GM19397 (cell line): ENCODE measurements around the gene NEXMIF.
"Not testable (repeated sequence)": the region's sequence is repeated elsewhere in the genome, so short reads cannot be mapped to it uniquely, and the experiment has no call there.

Source experiments
- ATAC-seq: cut with Tn5 transposase; IDR thresholded peaks from one replicate; pipeline ENCODE4 v1.9.1; 2021; ENCODE audit warnings: mild to moderate bottlenecking, moderate library complexity; ENCODE audit not compliant: unreplicated experiment

Gene NEXMIF

GRCh38 chrX:74925225-74926088 is at the start of gene NEXMIF:
Gene NEXMIF (minus strand): TSS chrX:74925452.
- peak; percentile 65 for ATAC-seq

- ATAC-seq: not testable (repeated sequence)
These were observed 36.7 kb upstream of the NEXMIF start for GRCh38 chrX:74961962-74962361.

DNA sequence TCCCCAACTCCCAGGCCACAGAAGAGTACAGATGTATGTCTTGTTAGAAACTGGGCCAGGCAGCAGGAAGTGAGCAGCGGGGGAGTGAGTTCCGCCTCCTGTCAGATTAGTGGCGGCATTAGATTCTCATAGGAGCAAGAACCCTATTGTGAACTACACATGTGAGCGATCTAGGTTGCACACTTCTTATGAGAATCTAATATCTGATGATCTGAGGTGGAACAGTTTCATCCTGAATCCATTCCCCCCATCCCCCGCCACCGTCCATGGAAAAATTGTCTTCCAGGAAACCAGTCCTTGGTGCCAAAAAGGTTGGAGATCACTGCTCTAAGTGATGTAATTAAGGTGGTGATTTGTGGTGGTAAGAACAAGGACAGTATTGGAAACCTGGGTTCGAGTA is 24.5 kb upstream of the NEXMIF start:
- ATAC-seq: no peak

DNA sequence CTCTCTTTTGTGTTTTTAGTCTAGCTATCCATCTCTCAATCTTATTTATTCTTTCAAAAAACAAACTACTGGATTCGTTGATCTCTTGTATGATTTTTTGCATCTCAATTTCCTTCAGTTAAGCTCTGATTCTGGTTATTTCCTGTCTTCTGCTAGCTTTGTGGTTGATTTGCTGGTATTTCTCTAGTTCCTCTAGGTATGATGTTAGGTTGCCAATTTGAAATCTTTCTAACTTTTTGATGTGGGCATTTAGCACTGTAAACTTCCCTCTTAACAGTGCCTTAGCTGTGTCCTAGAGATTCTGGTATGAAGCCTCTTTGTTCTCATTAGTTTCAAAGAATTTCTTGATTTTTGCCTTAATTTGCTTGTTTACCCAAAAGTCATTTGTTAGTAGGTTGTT is 15.2 kb upstream of the NEXMIF start:
- ATAC-seq: no peak

DNA sequence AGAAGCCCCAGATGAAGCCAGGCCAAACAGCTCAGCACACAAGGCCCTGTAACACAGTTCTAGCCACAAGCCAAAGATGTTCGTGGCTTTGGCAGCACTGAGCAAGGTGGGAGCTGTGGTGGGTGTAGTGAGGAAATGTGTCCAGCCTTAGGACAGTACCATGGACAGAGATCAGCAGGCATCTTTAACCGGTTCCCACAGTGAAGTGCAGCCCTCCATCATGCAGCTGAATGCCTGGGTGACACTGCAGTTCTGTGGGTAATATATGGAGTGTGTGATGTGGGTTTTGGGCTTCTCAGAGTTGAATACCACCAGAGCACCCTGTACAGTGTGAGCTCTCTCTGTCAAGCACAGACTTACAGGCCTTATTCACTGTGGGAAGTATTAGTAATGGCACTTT is 6.0 kb upstream of the NEXMIF start:
- no peak for ATAC-seq

DNA sequence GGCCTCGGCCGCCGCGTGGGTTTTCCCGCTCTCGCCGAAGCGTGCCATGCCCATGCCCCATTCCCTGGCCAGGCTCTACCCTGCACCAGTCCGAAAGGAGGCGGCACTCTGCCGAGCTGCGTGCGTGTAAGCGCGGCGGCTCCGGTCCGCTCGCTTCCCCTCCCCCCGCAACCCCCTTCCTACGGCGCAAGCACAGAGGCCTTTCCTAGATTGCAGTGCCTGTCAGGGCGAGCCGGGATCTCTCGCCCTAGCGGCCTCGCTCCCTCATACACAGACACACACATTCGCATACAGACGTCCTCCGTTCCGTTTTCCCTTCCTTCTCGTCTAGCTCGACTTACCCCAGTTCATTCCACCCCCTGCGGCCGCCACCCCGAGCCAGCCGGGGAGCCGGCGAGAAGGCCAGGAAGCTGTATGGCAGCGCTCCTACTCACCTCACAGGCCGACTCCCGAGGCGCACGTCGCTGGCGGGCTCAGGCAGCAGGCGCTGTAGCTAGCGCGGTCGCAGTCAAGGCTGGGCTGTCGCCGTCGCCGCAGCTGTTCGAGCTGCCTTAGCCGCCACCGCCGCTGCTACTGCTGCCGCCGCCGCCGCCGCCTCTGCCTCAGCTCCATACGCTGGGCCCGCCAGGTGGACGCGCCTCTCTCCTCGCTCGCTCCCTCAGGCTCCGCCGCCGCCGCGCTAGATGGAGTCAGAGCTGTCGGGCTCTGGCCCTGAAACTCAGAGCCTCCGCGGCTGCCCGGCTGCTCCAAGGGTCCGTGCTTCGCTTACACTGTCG is 615 bp downstream of the NEXMIF start:
- ATAC-seq: peak; percentile 60

GRCh38 chrX:74923942-74924448 is 1.3 kb downstream of the NEXMIF start:
- ATAC-seq: no peak

DNA sequence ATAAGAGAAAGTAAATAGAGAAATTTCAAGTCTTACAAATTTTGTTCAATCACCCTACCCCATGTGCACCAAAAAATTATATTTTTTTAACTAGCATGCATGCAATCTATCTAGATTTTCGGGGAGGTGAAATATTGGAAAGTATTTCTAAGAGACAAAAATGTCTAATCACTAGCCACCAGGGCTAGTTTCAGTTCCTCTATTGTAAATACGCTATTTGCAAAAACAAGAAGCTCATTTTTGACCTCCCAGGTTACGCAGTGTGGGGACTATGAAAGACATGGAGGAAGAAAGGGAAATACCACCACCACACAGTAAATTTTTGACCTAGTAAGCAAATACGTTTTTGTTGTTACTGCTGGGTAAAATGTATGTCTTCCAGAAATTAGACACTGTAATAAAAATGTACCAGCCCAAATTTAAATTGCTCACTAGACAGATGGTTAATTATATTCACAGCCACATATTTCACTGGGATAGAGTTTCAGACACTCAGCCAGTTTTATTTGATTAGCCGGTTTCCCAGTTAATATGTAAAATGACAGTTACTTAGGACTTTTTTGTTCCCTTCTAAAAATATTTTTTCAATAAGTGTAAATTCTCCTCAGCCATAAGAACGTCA is 2.2 kb downstream of the NEXMIF start:
- ATAC-seq: peak; percentile 52

GRCh38 chrX:74911494-74911893 is 13.8 kb downstream of the NEXMIF start:
- ATAC-seq: peak; percentile 66

DNA sequence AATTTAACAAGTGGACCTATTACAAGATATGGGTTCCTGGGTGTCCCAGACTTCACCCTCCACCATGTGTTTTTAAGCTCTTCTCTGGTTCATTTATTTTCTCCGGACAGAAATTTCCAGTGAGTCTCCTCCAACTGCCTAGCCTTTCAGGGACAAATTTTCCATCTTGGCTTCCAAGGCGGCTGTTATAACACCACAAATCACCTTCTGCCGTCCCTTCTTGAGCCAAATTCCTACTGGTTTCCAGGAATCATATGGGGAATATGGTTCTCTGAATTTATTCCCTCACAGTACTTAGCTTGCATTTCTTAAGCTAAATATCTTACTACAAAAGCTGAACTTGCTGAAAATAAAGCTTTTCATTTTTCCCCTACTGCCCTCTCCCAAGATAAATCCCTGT is 18.8 kb downstream of the NEXMIF start:
- ATAC-seq: no peak

DNA sequence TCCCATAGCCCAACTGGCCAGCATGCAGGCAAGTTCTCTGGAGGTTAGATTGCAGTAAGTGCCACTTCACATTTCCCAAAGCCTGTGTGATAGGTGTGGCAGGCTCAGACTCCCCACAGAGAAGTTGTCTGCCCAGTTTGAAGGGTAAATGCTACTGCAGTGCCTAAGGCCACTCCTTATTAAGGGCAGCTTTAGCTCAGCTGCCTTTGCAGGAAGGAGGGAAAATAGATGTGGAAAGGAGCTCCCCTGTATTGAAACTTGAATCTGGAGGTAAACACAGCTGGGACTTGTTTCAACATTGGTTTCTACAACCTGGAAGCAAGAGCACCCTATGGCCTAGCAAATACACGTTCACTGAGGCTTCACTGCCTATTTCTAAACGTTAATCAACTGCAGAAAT is 22.4 kb downstream of the NEXMIF start:
- no peak for ATAC-seq

DNA sequence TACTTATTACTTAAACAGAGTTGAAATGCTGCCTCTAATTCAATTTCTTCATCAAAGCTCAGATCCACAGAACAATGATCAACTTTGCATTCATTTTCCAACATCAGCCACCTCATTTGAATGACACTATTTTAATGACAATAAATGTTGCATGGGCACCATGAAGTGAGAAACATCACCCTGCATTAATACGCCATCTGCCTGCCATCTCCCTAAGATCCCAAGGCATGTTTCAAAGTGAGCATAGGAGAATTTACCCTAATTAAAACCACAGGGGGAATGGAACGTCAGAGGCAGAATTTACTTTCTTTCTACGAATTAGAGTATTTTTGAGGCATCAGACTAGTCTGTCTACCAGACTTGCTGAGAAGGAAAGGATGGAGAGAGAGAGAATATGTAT is 32.7 kb downstream of the NEXMIF start:
- no peak for ATAC-seq

DNA sequence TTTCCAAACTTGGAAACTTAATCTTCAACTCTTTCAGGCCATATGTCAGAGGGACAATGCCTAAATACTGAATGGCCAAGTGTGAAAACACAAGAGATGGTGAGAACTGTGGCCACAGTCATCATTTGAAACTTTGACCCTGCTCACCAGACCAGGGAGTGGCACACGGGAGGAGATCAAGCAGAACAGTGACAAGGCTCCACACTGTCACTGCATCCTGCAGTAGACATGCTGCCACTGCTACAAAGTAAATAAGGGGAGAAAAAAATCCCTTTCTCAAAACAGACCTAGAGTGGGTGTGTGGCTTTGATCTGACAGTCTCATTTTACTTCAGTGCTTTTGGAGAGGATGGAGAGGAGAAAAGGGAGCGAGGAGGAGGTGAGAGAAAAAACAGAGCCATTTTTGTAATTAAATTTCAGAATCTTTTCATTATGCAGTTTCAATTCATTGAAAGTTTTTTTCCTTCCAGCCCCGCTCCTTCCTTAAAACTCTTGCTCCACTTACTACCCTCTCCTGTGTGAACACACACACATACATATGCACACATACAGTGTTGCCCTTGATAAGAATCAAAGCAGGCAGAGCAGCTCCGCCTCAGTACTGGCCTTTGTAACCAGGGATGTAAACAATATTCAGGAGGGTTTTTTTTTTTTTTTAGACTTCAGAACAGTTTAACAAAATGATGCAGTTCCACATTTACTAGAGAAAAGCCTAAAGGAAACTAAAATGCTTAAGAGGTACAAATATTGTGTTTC is 34.4 kb downstream of the NEXMIF start:
- ATAC-seq: peak; percentile 99

- not testable (repeated sequence) for ATAC-seq
These were observed 42.9 kb downstream of the NEXMIF start for GRCh38 chrX:74882383-74882782.

DNA sequence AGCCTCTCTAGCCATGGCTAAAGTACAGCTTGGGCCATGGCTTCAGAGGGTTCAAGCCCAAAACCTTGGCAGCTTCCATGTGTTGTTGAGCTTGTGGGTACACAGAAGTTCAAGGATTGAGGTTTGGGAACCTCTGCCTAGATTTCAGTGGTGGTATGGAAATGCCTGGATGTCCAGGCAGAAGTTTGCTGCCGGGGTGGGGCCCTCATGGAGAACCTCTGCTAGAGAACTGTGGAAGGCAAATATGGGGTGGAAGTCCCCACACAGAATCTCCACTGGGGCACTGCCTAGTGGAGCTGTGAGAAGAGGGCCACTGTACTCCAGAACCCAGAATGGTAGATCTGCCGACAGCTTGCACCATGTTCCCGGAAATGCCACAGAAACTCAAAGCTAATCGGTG is 59.5 kb downstream of the NEXMIF start:
- ATAC-seq: no peak

DNA sequence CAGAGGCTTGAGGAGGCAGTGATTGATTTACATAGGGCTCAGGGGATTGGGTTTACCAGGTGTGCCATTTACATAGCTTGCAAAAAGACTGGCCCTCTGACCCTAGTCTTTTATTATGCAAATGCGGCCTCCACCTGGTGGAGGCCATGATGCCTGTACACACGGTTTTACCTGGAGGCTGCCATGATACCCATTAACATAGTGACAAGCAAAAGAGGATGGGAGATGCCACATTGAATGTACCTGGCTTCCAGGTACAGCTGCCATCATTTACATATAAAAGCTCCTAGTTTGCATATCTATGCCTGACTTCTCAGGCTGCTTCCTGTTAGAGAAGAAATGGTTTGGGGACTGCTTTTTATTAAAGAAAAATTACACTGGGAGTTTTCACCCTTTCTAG is 72.0 kb downstream of the NEXMIF start:
- ATAC-seq: no peak

GRCh38 chrX:74835566-74835965 is 89.7 kb downstream of the NEXMIF start:
- ATAC-seq: no peak

GRCh38 chrX:74819797-74820196 is 105.5 kb downstream of the NEXMIF start:
- not testable (repeated sequence) for ATAC-seq

GRCh38 chrX:74814681-74815080 is 110.6 kb downstream of the NEXMIF start:
- ATAC-seq: no peak

- ATAC-seq: no peak
These were observed 120.7 kb downstream of the NEXMIF start for GRCh38 chrX:74804574-74804973.

DNA sequence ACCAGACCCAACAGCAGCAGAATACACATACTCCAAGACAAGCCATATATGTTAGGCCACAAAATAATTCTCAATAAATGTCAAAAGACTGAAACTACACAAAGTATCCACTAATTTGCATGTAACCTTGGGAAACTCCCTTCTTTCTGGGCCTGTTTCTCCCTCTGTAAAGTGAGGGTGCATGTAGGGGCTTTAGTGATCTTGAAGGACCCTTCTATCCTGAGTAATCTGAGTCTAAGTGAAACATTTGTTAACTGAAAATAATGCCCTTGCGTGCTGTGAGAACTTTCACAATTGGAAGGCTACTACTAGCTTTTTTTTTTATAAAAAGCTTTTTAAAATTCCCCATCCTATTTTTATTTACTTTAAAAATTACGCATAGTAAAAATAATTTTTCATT is 125.2 kb downstream of the NEXMIF start:
- ATAC-seq: no peak
